ENCODE results near the gene ADGRF1. TPM values are rescaled to one million over a fixed set of nuclear protein-coding genes. Genes with fewer than 3 reads are reported as not detected.

The ADGRF1 gene
- total RNA-seq, 8 experiments from 2014 or later = under 0.01 to 0.85 (median 0.27) TPM; not detected in 2

DNA sequence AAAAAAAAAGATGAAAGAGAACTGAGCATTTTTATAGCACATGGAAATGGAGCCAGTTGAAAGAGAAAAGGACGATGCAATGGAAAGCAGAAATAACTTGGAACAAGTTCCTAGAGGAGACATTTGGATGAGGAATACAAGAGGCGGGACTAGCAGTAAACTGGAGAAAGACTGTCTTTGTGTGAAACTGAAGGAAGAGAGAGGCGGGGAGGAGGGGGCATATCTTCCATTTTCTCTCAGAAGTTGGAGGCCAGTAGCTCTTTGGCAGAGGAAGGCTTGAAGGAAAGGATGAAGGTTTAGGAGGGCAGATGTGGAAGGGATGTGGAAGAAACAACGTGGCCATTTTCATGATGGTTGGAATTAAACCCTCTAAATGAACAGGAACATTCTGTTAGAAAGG lies 33.0 kb upstream of the ADGRF1 start:
- WGBS, 10 experiments = 0 to 100% (median 75%) methylated on average over 1 to 4 of the region's 4 CpGs
- H3K4me3 ChIP-seq = no peak overlapping the region
- no peak for ATAC-seq (replicated peaks in 6 of 8)
- H3K4me1 ChIP-seq (replicated peaks in 1 of 2) = peaks cover 2 to 11% of the 10 kb centered on the region in 2 donors
- H3K27ac ChIP-seq = no peak overlapping the region
- in situ Hi-C loops (cut with MboI; ENCODE audit: low pct_unique_long_range_greater_than_20kb in 2 of 9, low sequenced_read_pairs in 9 of 9, unreplicated experiment in 9 of 9) = loop anchor here in 3 of 9 experiments (25.0 kb wide), 1 partner anchor 237 kb away; the partner anchor contains the start of gene TNFRSF21 (in 3 of the 3)

DNA sequence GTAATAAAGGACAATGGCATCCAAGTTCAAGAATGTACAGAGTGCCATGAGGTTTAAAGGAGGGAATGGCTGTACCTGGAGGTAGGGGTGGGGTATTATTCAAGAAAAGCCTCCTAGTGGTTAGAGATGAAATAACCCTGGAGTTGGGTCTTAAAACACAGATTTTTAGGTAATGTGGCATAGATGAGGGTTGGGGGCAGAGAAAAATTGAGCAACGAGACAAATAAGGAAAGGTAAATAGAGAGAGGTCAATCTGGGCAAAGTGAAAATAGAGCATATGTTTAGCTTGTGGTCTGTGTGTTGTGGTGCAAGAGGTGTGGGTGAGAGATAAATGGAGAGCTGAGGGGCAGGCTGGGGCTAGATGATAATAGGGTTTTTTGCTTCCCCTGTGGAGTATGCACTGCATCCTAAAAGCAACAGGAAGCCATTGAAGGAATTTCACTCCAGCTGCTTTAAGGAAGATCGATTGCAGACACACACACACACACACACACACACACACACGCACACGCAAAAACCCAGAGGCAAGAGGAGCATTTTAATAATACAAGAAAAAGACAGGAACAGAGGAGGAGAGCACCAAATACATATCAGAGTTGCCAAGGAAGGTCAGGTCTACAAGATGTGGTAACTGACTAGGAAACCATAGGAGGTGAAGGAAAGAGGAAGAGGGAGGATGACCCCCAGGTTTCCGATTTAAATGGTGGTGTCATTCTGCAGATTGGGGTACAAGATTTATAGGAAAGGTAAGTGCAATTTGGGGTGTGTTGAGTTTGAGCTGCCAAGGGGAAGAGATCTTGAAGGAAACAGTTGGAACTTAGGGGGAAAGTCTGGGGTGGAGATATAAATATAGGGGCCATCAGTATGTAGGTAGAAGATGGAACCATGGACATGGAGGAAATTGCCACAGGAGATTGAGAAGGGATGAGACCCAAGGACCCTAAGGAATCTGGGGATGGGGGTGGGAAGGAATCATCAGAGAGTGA lies 31.3 kb upstream of the ADGRF1 start:
- no peak overlapping the region for H3K4me3 ChIP-seq
- no peak overlapping the region for H3K27ac ChIP-seq
- 14 to 84% (median 67%) methylated on average over 1 to 5 of the region's 5 CpGs for WGBS, 10 experiments
- in situ Hi-C loops (cut with MboI; ENCODE audit: low pct_unique_long_range_greater_than_20kb in 2 of 9, low sequenced_read_pairs in 9 of 9, unreplicated experiment in 9 of 9) = no loop called here
- peaks cover 2 to 11% of the 10 kb centered on the region in 2 donors for H3K4me1 ChIP-seq (replicated peaks in 1 of 2)
- ATAC-seq (replicated peaks in 6 of 8) = no peak

DNA sequence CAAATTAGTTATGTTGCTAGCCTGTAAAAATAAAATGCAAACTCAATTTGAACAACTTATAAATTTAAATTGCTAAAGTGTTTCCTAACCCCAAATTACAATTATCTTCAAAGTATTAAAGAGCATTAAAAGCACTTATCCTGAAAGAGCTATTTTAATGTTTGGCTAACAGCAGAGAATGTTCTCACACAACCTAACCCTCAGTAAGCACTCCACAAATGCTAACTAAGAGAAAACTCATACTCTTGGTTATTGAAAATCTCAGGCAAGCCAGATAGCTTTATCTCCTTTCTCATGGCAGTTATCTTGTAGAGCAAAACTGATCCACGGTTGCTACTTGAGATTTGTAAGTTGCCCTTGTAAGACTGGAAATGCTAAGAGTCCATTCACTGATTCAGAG lies 30.5 kb upstream of the ADGRF1 start:
- Histone ChIP-seq H3K27ac (no peak overlapping the region), H3K4me1 (replicated peaks in 1 of 2) (peaks cover 2 to 11% of the 10 kb centered on the region in 2 donors), H3K4me3 (no peak overlapping the region)
- no peak for ATAC-seq (replicated peaks in 6 of 8)
- in situ Hi-C loops (cut with MboI; ENCODE audit: low pct_unique_long_range_greater_than_20kb in 2 of 9, low sequenced_read_pairs in 9 of 9, unreplicated experiment in 9 of 9) = no loop called here
- 0 to 55% (median 0%) methylated on average over 1 of the region's 1 CpG; no CpG with 5 or more reads in 3 of the 10 experiments for WGBS, 10 experiments

DNA sequence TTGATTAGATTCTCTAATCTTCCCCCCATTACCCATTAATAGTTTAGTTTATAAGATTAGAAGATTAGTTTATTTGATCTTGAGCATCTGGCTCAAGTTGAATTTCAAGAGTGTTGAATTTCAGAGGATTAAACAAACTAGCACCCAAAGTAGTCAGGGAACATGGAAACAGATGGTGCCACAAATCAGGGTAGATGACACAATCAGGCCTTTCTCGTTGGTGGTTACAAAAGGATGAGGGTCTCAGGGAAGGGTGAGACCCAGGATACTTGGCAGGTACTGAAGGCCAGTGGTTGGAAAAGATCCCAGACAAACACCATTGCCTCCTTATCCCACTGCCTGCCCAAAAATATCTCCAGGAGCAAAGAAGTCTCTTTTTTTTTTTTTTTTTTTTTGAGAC lies 29.5 kb upstream of the ADGRF1 start:
- in situ Hi-C loops (cut with MboI; ENCODE audit: low pct_unique_long_range_greater_than_20kb in 2 of 9, low sequenced_read_pairs in 9 of 9, unreplicated experiment in 9 of 9) = no loop called here
- WGBS, 10 experiments = 0 to 63% (median 31%) methylated on average over 1 of the region's 1 CpG; no CpG with 5 or more reads in 4 of the 10 experiments

DNA sequence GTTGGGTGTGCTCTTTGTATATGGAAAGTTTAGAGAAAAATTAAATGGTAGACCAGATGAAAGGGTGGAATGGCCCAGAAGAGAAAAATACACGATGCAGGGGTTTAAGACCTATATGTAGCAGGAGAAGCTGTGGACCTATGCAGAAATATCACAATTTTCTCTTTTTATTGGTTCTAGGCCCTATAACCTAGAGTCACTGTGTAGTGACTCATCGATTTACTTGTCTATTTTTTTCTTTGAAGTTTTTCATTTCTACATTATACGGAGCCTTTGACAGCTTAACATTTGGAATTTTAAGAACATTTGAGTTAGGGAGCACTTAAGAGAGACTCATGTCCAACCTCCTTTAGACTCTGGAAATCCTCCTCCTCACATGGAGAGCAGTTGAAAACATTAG lies 28.3 kb upstream of the ADGRF1 start:
- in situ Hi-C loops (cut with MboI; ENCODE audit: low pct_unique_long_range_greater_than_20kb in 2 of 9, low sequenced_read_pairs in 9 of 9, unreplicated experiment in 9 of 9) = no loop called here
- no peak overlapping the region for H3K4me3 ChIP-seq
- no peak overlapping the region for H3K27ac ChIP-seq
- 16 to 100% (median 89%) methylated on average over 1 to 3 of the region's 3 CpGs for WGBS, 10 experiments
- ATAC-seq (replicated peaks in 6 of 8) = no peak
- no peaks in the 10 kb centered on the region for H3K4me1 ChIP-seq (replicated peaks in 1 of 2)

More for the DNA sequence above, 29.5 kb upstream of the ADGRF1 start:
- no peak for ATAC-seq (replicated peaks in 6 of 8)
- peaks cover 0 to 6% of the 10 kb centered on the region in 2 donors for H3K4me1 ChIP-seq (replicated peaks in 1 of 2)
- no peak overlapping the region for H3K27ac ChIP-seq
- no peak overlapping the region for H3K4me3 ChIP-seq

DNA sequence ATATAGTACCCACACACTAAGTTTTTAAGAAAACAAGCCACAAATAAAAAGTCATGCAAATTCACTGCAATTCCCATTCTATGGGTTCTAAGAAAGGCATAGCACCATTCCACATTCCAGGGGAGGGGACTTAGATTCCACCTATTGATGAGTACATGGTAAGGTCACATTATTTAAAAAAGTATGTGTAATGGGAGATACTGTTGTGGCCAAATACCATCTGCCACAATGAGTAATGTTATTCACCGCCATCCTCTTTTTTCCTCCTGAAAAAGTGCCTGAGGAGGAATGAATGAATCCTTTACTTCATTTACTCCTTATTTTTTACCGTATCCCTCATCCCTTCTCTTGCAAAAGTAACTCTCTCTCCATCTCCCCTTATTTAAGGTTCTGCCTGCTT lies 27.0 kb upstream of the ADGRF1 start:
- no peak overlapping the region for H3K4me3 ChIP-seq
- no peak overlapping the region for H3K27ac ChIP-seq
- WGBS, 10 experiments = 35 to 100% (median 81%) methylated on average over 1 to 2 of the region's 2 CpGs; no CpG with 5 or more reads in 1 of the 10 experiments
- H3K4me1 ChIP-seq (replicated peaks in 1 of 2) = no peaks in the 10 kb centered on the region
- in situ Hi-C loops (cut with MboI; ENCODE audit: low pct_unique_long_range_greater_than_20kb in 2 of 9, low sequenced_read_pairs in 9 of 9, unreplicated experiment in 9 of 9) = no loop called here
- no peak for ATAC-seq (replicated peaks in 6 of 8)

DNA sequence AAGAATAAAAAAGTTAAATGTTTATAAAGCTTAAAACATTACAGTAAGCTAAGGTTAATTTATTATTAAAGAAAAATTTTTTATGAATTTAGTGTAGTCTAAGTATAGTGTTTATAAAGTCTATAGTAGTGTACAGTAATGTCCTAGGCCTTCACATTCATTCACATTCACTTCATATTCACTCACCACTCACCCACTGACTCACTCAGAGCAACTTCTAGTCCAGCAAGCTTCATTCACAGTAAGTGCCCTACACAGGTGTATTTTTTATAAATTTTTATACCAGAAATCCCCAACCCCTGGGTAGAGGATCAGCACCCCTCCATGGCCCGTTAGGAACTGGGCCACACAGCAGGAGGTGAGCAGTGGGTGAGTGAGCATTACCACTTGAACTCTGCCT lies 24.3 kb upstream of the ADGRF1 start:
- no peak for ATAC-seq (replicated peaks in 6 of 8)
- no peak overlapping the region for H3K27ac ChIP-seq
- H3K4me1 ChIP-seq (replicated peaks in 1 of 2) = no peaks in the 10 kb centered on the region
- WGBS, 10 experiments = 0 to 88% (median 75%) methylated on average over 1 of the region's 1 CpG; no CpG with 5 or more reads in 7 of the 10 experiments
- H3K4me3 ChIP-seq = no peak overlapping the region
- in situ Hi-C loops (cut with MboI; ENCODE audit: low pct_unique_long_range_greater_than_20kb in 2 of 9, low sequenced_read_pairs in 9 of 9, unreplicated experiment in 9 of 9) = no loop called here

DNA sequence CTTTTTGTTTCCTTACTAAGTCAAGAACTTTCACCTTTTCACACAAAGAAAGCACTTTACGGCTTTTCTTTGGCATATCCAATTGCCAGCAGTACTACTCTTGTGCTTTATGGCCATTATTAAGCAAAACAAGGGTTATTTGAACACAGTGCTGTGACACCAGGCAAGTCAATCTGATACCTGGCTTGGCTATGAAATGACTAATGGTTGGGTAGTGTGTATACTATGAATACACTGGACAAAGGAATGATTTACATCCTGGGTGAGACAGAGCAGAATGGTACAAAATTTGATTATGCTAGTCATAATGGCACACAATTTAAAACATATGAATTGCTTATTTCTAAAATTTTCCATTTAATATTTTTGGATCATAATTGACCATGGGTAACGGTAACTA lies 22.1 kb upstream of the ADGRF1 start:
- WGBS, 10 experiments = 0 to 93% (median 77%) methylated on average over 1 to 2 of the region's 2 CpGs; no CpG with 5 or more reads in 1 of the 10 experiments
- H3K27ac ChIP-seq = no peak overlapping the region
- no peak overlapping the region for H3K4me3 ChIP-seq
- no peaks in the 10 kb centered on the region for H3K4me1 ChIP-seq (replicated peaks in 1 of 2)
- in situ Hi-C loops (cut with MboI; ENCODE audit: low pct_unique_long_range_greater_than_20kb in 2 of 9, low sequenced_read_pairs in 9 of 9, unreplicated experiment in 9 of 9) = no loop called here
- no peak for ATAC-seq (replicated peaks in 6 of 8)

DNA sequence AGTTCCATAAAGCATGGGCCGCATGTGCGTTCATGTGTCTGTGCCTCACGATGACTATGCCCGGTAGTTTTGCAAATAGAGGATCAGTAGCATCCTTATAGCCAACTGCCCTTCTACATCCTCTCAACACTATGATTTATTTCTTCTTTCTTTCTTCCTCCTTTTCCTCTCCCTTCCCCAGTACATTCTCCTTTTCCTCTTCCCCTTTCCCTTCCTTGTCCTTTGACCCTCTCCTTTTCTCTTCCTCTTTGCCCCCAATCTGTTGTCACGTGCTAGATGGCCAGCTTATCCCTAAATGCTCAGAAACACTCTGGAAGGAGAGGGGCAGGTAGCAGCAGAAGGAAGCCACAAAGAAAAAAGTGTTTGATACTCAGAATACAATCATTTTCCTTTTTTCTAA lies 20.2 kb upstream of the ADGRF1 start:
- WGBS, 10 experiments = 20 to 100% (median 73%) methylated on average over 1 to 5 of the region's 5 CpGs
- no peak overlapping the region for H3K4me3 ChIP-seq
- H3K27ac ChIP-seq = no peak overlapping the region
- no peak for ATAC-seq (replicated peaks in 6 of 8)
- H3K4me1 ChIP-seq (replicated peaks in 1 of 2) = no peaks in the 10 kb centered on the region
- in situ Hi-C loops (cut with MboI; ENCODE audit: low pct_unique_long_range_greater_than_20kb in 2 of 9, low sequenced_read_pairs in 9 of 9, unreplicated experiment in 9 of 9) = no loop called here

DNA sequence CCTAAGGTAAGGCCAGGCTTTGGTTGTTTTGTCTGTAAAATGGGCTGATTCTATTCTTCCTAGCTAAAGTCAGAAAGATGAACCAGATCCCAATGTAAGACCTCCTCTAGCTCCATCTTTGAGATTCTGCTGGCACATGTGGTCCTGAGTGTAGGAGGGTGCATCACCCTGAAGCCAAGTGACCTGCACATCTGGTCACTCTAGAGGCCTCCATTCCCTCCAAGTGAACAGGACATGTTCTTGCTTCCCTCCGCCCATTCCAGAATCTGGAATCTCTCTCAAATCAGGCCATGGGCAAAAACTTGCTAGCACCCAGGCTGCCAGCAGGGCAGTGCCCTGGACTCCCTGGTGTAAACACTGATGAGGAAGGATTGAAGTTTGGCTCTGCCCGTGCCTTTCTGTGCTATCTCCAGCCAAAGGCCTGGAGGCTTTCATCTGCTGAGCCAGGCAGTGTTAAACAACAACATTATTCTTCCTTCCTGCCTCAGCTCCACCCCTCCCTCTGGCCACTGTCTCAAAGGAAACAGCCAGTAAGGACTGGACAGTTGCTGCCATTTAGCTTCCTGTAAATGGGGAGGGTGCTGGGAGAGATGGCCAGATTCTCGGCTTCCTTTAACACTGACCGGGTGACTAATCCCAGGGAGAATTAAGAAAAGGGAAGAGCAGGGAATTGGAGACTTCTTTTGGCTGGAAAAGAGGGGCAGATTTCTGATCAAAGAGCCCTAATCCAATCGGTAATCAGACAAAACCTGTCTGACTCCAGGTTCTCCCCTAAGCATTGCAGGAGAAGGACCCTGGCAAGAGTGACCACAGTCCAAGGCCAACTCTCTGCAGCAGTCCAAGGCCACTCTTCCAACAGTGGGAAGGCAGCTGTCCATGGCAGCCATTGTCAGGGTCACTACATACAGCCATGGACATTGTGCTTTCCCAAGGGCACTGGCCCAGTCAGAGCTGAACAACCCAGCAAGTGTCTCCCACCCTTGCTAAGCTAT lies 19.5 kb upstream of the ADGRF1 start:
- 0 to 100% (median 50%) methylated on average over 1 to 5 of the region's 5 CpGs; no CpG with 5 or more reads in 2 of the 10 experiments for WGBS, 10 experiments
- Histone ChIP-seq H3K4me1 (replicated peaks in 1 of 2) (no peaks in the 10 kb centered on the region), H3K4me3 (no peak overlapping the region), H3K27ac (no peak overlapping the region)
- in situ Hi-C loops (cut with MboI; ENCODE audit: low pct_unique_long_range_greater_than_20kb in 2 of 9, low sequenced_read_pairs in 9 of 9, unreplicated experiment in 9 of 9) = no loop called here
- peak in 7 of 8 experiments; percentile 14 to 98 (median 58) for ATAC-seq (replicated peaks in 6 of 8)

DNA sequence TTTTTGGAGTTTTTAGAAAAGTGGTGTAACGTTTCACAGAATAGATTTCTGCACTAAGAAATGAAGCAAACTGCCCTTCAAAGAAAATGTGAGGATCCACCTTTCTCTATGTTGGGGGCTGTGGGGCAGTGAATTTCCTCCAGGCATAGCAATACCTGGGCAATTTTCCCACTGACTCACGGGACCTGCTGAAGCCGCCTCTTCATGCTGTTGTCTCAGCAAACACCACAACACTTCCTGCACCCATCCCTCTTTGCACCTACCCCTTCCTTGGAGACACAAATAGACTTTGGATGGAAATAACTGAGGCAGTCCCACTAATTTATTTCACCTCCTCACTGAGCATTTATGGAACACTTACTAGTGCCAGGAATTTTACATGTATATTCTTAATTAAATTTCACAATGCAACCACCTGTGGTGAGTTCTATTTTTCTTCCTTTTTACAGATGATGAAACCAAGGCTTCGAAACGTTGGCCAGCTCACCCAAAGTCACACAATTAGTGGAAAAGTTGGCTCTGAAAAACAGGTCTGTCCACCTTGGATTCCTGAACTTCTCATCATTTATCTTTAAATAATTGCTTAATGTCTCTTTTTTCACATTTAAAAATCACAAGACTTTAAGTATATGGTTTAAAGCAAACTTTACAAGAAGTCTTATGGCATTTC lies 17.2 kb upstream of the ADGRF1 start:
- H3K27ac ChIP-seq = no peak overlapping the region
- 10 to 100% (median 74%) methylated on average over 1 to 5 of the region's 5 CpGs; no CpG with 5 or more reads in 2 of the 10 experiments for WGBS, 10 experiments
- H3K4me3 ChIP-seq = no peak overlapping the region
- in situ Hi-C loops (cut with MboI; ENCODE audit: low pct_unique_long_range_greater_than_20kb in 2 of 9, low sequenced_read_pairs in 9 of 9, unreplicated experiment in 9 of 9) = no loop called here
- no peaks in the 10 kb centered on the region for H3K4me1 ChIP-seq (replicated peaks in 1 of 2)
- no peak for ATAC-seq (replicated peaks in 6 of 8)

DNA sequence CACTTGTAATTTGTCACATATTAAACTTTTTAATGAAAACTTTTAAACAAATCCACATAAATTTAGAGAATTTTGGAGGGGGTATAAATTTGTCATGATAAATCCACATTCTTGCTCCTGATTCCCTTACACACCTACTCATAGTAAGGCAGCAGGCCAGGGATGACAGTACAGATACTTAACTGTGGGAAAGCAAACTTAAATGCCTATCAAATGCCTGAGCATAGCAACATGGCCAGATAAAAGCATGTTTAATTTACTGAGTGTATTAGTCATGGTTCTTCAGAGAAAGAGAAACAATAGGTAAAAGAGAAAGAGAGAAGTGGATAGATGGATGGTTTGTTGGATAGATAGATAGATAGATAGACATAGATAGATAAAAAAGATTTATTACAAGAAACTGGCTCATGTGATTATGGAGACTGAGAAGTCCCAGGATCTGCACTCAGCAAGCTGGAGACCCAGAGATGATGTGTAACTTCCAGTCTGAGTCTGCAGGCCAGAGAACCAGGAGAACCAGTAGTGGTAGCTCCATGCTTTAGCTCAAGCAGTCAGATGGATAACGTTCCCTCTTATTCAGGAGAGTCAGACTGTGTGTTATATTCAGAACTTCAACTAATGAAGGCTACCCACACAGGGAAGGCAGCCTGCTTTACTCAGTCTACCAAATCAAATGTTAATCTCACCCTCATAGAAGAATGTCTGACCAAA lies 15.9 kb upstream of the ADGRF1 start:
- in situ Hi-C loops (cut with MboI; ENCODE audit: low pct_unique_long_range_greater_than_20kb in 2 of 9, low sequenced_read_pairs in 9 of 9, unreplicated experiment in 9 of 9) = no loop called here
- no peak overlapping the region for H3K4me3 ChIP-seq
- no peak overlapping the region for H3K27ac ChIP-seq
- WGBS, 10 experiments = 0 to 80% (median 67%) methylated on average over 1 of the region's 1 CpG; no CpG with 5 or more reads in 7 of the 10 experiments
- H3K4me1 ChIP-seq (replicated peaks in 1 of 2) = no peaks in the 10 kb centered on the region
- peak in 1 of 8 experiments; percentile 79 for ATAC-seq (replicated peaks in 6 of 8)
